Germinal center (tissue), 1 donor: Measurements from ENCODE around the gene TMC2.

Source experiments
- DNase-seq: peaks from one replicate; pipeline ENCODE4 v3.0.0; 2012; ENCODE audit warnings: mixed read lengths, low spot score

TMC2 gene

GRCh38 chr20:2578475-2579192 is 42.3 kb downstream of the TMC2 start:
- DNase-seq, result no peak

GRCh38 chr20:2585811-2586210 is 49.4 kb downstream of the TMC2 start:
- no peak for DNase-seq

GRCh38 chr20:2593756-2594155 is 57.4 kb downstream of the TMC2 start:
- DNase-seq, result no peak

- DNase-seq, result no peak
Observed at GRCh38 chr20:2595076-2595475, 58.7 kb downstream of the TMC2 start.

- no peak for DNase-seq
Observed at GRCh38 chr20:2596673-2597279, 60.4 kb downstream of the TMC2 start.

GRCh38 chr20:2599288-2600006 is 63.1 kb downstream of the TMC2 start:
- DNase-seq, result no peak

GRCh38 chr20:2602046-2602735 is 65.8 kb downstream of the TMC2 start:
- no peak for DNase-seq

- DNase-seq, result no peak
Observed at GRCh38 chr20:2602746-2603145, 66.4 kb downstream of the TMC2 start.

GRCh38 chr20:2603816-2604505 is 67.6 kb downstream of the TMC2 start:
- no peak for DNase-seq

- no peak for DNase-seq
Observed at GRCh38 chr20:2604506-2604835, 68.1 kb downstream of the TMC2 start.

- no peak for DNase-seq
Observed at GRCh38 chr20:2606507-2607006, 70.2 kb downstream of the TMC2 start.

GRCh38 chr20:2610326-2610725 is 74.0 kb downstream of the TMC2 start:
- DNase-seq, result no peak

GRCh38 chr20:2610941-2611720 is 74.8 kb downstream of the TMC2 start:
- DNase-seq, result no peak

GRCh38 chr20:2612073-2612472 is 75.7 kb downstream of the TMC2 start:
- no peak for DNase-seq

- no peak for DNase-seq
Observed at GRCh38 chr20:2616634-2617033, 80.3 kb downstream of the TMC2 start.

- DNase-seq, result peak; percentile 5
Observed at GRCh38 chr20:2617099-2617714, 80.8 kb downstream of the TMC2 start.

GRCh38 chr20:2618815-2619214 is 82.4 kb downstream of the TMC2 start:
- DNase-seq, result no peak

- DNase-seq, result no peak
Observed at GRCh38 chr20:2619337-2619736, 83.0 kb downstream of the TMC2 start.

GRCh38 chr20:2619961-2620595 is 83.7 kb downstream of the TMC2 start:
- DNase-seq, result no peak

- DNase-seq, result no peak
Observed at GRCh38 chr20:2624190-2624589, 87.8 kb downstream of the TMC2 start.
